SK-N-MC (cell line): ENCODE data around the gene FHOD1.

Experiments used
- EZH2 ChIP-seq: fragments of 200-600 bp; sonication (generic); IDR thresholded peaks from one replicate; pipeline ENCODE4 v1.6.1; 2017; ENCODE audit warnings: antibody characterized with exemption
- FOXP2 ChIP-seq: optimal IDR thresholded peaks from 2 replicates; pipeline ENCODE3; 2011; ENCODE audit warnings: mild to moderate bottlenecking, moderate library complexity; ENCODE audit not compliant: insufficient read depth; ENCODE audit errors: extremely low read length, control extremely low read depth

DNA sequence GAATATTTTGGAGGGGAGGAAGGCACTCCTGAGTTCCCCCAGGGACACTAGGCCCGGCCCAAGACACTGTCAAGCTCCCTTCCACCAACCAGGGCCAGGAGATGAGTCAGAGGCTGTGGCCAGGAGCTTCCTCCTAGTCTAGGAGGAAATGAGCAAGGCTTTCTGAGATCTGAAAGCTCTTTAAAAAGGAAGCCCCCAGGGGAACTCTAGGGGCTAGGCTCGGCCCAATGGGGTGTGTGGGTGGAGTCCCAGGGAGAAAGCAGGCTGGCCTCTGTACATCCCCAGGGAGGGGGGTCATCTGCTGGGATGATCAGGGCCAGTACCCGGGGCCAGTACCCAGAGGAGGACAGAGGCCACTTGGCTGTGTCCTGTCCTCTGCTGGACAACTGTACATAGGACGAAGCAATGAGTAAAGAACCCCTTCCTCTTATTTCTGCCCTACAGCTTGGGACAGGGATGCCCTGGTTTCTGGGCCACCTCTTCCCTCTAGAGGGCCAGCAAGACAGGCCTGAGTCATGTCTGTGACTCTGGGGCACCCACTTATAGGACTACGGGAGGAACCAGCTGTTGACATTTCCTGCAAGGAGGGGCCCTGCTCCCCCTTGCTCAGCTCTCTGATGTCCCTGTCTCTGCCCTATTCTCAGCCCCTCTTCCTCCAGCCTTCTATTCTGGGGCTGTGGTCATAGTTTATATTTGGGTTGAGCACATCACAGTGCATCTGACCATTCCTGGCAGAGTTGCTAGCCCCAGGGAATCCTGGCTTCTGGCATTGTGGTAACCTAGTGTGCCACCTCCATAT, 2.7 kb downstream of the FHOD1 start:
- TF ChIP-seq EZH2 (no peak), FOXP2 (no peak)
